ENCODE measurements around the gene KRT17.
"Not testable (repeated sequence)": the region's sequence is repeated elsewhere in the genome, so short reads cannot be mapped to it uniquely, and the experiment has no call there.

DNA sequence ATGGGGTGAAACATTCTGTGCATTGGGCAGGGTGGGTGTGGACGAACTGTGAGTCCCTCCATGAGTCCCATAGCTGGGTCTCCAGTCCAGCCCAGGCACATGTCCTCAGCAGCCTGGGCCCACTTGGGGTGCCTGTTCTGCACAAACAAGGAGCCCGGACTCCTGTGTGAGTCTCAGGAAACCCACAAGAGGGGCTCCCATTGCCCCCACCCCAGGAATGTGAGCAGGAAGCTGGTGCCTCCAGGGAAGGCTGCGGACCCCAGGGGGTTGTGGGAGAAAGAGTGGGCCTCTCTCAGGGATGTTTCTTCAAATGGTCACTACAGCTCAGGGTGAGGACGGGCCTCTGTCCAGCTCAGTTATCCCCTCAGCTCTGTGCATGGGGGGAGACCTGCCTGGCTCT lies 7.9 kb downstream of the KRT17 start:
- TF ChIP-seq, protein P1, sequence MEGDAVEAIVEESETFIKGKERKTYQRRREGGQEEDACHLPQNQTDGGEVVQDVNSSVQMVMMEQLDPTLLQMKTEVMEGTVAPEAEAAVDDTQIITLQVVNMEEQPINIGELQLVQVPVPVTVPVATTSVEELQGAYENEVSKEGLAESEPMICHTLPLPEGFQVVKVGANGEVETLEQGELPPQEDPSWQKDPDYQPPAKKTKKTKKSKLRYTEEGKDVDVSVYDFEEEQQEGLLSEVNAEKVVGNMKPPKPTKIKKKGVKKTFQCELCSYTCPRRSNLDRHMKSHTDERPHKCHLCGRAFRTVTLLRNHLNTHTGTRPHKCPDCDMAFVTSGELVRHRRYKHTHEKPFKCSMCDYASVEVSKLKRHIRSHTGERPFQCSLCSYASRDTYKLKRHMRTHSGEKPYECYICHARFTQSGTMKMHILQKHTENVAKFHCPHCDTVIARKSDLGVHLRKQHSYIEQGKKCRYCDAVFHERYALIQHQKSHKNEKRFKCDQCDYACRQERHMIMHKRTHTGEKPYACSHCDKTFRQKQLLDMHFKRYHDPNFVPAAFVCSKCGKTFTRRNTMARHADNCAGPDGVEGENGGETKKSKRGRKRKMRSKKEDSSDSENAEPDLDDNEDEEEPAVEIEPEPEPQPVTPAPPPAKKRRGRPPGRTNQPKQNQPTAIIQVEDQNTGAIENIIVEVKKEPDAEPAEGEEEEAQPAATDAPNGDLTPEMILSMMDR (conservative IDR thresholded peaks at IDR 0.05 in 1 of 2, IDR thresholded peaks at IDR 0.05 in 1 of 2; ENCODE audit: low read depth in 1 of 2, low read length in 2 of 2) = not testable (repeated sequence)
- not testable (repeated sequence) for TF ChIP-seq EZH2 (IDR thresholded peaks at IDR 0.05; ENCODE audit: low read length, missing control alignments)
